ENCODE results near the gene CFAP119.

The CFAP119 gene

DNA sequence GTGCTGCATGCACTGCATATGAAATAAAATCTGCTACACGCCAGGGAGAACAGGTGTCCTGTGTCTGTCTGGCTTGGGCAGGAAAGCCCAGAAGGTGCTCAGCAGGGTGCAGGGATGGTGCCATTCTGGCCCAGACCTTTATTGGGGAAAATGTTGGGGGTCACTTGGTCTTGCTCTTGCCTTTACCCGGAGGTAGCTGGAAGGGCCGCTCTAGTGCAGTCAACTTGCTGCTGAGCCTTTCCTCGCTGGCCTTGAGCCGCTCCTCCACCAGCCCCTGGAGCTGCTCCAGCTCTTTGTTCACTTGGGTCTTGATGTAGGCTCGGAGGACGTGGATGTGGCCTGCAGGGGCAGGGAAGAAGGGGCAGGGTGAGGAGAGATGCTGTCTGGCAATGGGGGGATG, 4.5 kb downstream of the CFAP119 start:
- Histone ChIP-seq H3K9ac (ENCODE audit: low read length) (no peak overlapping the region), H3K36me3 (ENCODE audit: control insufficient read depth, insufficient read depth, low read length, severe bottlenecking) (peaks cover 46% of the 10 kb centered on the region), H3K4me3 (ENCODE audit: low read length) (no peak overlapping the region), H3K9me3 (ENCODE audit: control insufficient read depth, low read length) (no peaks in the 10 kb centered on the region), H3K4me1 (ENCODE audit: control insufficient read depth, insufficient read depth, low read length) (peaks cover 10% of the 10 kb centered on the region), H3K27me3 (replicated peaks; ENCODE audit: control insufficient read depth, insufficient read depth, low read length) (no peaks in the 10 kb centered on the region)
- no peak for DNase-seq (ENCODE audit: low read depth)

DNA sequence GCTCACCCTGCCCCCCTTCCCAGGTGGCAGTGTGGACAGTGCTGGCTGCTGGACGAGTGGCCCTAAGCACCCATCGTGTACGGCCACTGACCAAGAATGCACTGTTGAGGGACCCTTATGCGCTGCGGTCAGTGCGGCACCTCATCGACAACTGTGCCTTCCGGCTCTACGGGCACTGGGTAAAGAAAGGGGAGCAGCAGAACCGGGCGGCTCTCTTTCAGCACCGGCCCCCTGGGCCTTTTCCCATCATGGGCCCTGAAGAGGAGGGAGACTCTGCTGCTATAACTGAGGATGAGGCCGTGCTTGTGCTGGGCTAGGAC, 5.1 kb downstream of the CFAP119 start:
- Histone ChIP-seq H3K4me3 (ENCODE audit: low read length) (no peak overlapping the region), H3K27me3 (replicated peaks; ENCODE audit: control insufficient read depth, insufficient read depth, low read length) (no peaks in the 10 kb centered on the region), H3K9ac (ENCODE audit: low read length) (no peak overlapping the region), H3K4me1 (ENCODE audit: control insufficient read depth, insufficient read depth, low read length) (peaks cover 10% of the 10 kb centered on the region), H3K9me3 (ENCODE audit: control insufficient read depth, low read length) (no peaks in the 10 kb centered on the region), H3K36me3 (ENCODE audit: control insufficient read depth, insufficient read depth, low read length, severe bottlenecking) (peaks cover 46% of the 10 kb centered on the region)
- no peak for DNase-seq (ENCODE audit: low read depth)

DNA sequence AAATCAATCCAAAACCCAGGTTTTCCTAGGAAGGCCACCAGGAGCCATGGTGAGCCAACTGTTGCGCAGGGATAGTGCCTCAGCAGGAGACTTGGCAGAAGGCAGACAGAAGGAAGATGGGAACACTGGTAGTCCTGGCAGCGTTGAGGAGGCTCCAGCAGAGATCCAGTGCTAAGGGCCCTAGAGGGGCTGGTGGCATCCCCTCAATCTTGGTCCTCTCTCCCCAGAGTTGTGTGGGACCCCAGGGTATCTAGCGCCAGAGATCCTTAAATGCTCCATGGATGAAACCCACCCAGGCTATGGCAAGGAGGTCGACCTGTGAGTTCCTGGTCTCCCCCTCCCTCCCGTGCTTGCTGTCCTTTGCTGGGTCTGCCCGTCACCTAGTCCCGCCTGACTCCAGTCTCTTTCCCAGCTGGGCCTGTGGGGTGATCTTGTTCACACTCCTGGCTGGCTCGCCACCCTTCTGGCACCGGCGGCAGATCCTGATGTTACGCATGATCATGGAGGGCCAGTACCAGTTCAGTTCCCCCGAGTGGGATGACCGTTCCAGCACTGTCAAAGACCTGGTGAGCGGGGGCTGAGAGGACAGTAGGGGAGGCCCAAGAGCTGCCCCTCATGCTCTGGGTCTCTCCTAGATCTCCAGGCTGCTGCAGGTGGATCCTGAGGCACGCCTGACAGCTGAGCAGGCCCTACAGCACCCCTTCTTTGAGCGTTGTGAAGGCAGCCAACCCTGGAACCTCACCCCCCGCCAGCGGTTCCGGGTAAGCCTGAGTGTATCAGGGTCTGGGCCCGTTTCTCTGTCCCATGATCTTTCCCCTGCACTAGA, 5.7 kb downstream of the CFAP119 start:
- Histone ChIP-seq H3K27me3 (replicated peaks; ENCODE audit: control insufficient read depth, insufficient read depth, low read length) (no peaks in the 10 kb centered on the region), H3K4me1 (ENCODE audit: control insufficient read depth, insufficient read depth, low read length) (peaks cover 9% of the 10 kb centered on the region), H3K9me3 (ENCODE audit: control insufficient read depth, low read length) (no peaks in the 10 kb centered on the region), H3K9ac (ENCODE audit: low read length) (no peak overlapping the region), H3K36me3 (ENCODE audit: control insufficient read depth, insufficient read depth, low read length, severe bottlenecking) (peaks cover 50% of the 10 kb centered on the region), H3K4me3 (ENCODE audit: low read length) (no peak overlapping the region)
- no peak for DNase-seq (ENCODE audit: low read depth)

DNA sequence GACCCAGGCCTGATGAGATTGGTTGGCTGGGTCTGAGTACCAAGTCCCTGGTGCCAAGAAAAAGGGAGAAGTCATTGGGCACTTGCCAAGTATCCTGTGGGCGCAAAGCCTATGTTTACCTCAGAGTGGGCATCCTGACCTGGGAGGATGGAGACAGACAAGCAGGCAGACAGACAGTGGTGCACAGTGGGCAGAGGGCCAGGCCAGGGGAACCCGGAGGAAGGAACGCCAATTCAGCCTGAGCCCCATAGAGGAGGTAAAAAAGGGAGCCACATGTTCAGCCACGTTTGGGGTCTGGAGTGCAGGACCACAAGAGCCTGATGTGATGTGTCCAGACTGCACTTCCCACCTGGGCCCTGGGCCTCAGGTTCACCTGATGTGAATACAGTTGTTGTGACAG, 8.3 kb downstream of the CFAP119 start:
- no peak for DNase-seq (ENCODE audit: low read depth)
- Histone ChIP-seq H3K4me1 (ENCODE audit: control insufficient read depth, insufficient read depth, low read length) (peaks cover 6% of the 10 kb centered on the region), H3K9me3 (ENCODE audit: control insufficient read depth, low read length) (no peaks in the 10 kb centered on the region), H3K36me3 (ENCODE audit: control insufficient read depth, insufficient read depth, low read length, severe bottlenecking) (peaks cover 51% of the 10 kb centered on the region), H3K9ac (ENCODE audit: low read length) (no peak overlapping the region), H3K4me3 (ENCODE audit: low read length) (no peak overlapping the region), H3K27me3 (replicated peaks; ENCODE audit: control insufficient read depth, insufficient read depth, low read length) (no peaks in the 10 kb centered on the region)

DNA sequence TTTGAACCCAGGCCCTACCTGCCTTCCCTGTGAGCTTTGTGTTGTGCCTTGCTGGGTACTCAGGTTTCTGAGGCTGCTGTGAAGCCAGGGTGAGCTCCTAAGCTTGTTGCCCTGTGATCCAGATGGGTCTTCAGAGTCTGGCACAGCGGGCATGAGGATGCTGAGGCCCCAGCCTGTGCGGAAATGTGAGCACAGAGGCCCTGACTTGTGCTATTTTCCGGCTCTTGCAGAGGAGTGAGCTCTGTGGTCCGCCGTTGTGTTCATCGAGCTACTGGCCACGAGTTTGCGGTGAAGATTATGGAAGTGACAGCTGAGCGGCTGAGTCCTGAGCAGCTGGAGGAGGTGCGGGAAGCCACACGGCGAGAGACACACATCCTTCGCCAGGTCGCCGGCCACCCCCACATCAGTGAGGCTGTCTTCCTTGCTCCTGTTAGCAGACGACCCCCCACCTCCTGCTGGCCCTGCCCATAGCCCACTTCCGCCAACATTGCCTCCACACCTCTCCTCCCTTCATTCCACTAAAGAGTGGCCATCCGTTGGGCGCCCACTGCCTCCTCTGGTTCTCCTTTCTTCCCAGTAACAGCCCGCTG, 10.9 kb downstream of the CFAP119 start:
- Histone ChIP-seq H3K4me3 (ENCODE audit: low read length) (no peak overlapping the region), H3K4me1 (ENCODE audit: control insufficient read depth, insufficient read depth, low read length) (peaks cover 20% of the 10 kb centered on the region), H3K9ac (ENCODE audit: low read length) (no peak overlapping the region), H3K27me3 (replicated peaks; ENCODE audit: control insufficient read depth, insufficient read depth, low read length) (no peaks in the 10 kb centered on the region), H3K9me3 (ENCODE audit: control insufficient read depth, low read length) (no peaks in the 10 kb centered on the region), H3K36me3 (ENCODE audit: control insufficient read depth, insufficient read depth, low read length, severe bottlenecking) (peaks cover 36% of the 10 kb centered on the region)
- DNase-seq (ENCODE audit: low read depth): no peak

DNA sequence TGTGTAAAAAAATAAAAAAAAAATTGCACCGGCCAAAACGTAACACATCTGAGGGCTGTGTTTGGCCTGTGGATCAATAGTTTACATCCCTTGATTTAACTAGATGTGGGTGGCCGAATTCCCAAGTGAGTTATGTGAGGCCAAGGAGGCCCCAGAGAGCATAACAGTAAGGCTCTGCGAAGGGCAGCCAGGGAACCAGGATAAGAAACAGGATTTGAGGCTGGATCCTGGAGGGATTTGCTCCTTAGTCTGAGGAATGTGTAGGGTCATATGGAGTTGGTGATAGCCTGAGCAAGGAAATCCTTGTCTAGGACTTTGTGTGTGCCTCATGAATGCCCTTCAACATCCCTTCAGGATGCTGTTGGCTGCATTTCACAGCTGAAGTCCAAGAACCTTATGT, 11.7 kb downstream of the CFAP119 start:
- no peaks in the 10 kb centered on the region for H3K9me3 ChIP-seq (ENCODE audit: control insufficient read depth, low read length)
- peaks cover 37% of the 10 kb centered on the region for H3K36me3 ChIP-seq (ENCODE audit: control insufficient read depth, insufficient read depth, low read length, severe bottlenecking)
- DNase-seq (ENCODE audit: low read depth): no peak
- no peak overlapping the region for H3K9ac ChIP-seq (ENCODE audit: low read length)
- H3K4me3 ChIP-seq (ENCODE audit: low read length): no peak overlapping the region
- peaks cover 20% of the 10 kb centered on the region for H3K4me1 ChIP-seq (ENCODE audit: control insufficient read depth, insufficient read depth, low read length)
- no peaks in the 10 kb centered on the region for H3K27me3 ChIP-seq (replicated peaks; ENCODE audit: control insufficient read depth, insufficient read depth, low read length)

DNA sequence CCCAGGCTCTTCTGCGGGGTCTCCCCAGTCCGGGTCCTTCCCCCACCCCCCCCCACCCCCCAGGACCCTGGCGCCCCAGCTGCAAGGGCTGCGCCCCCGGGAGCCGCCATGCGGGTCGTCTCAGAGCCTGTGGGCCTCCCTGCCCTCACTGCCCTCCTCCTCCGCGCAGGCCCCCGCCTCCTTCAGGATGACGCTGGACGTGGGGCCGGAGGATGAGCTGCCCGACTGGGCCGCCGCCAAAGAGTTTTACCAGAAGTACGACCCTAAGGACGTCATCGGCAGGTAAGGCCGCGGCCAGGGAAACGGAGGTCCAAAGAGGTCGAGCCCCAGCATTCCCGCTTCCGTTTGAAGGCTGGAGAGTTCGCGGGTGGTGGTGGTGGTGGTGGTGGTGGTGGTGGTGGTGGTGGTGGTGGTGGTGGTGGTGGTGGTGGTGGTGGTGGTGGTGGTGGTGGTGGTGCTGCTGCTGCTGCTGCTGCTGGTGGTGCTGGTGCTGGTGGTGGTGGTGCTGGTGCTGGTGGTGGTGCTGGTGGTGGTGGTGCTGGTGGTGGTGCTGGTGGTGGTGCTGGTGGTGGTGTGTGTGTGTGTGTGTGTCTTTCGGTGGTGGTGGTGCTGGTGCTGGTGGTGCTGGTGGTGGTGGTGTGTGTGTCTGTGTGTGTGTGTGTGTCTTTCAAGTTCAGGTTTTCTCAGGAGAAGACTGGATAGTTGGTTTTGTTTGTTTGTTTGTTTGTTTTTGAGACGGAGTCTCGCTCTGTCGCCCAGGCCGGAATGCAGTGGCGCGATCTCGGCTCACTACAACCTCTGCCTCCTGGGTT, 13.0 kb downstream of the CFAP119 start:
- peak; percentile 56 for DNase-seq (ENCODE audit: low read depth)
- peak overlapping the region; percentile 78 for H3K4me3 ChIP-seq (ENCODE audit: low read length)
- H3K9ac ChIP-seq (ENCODE audit: low read length): peak overlapping the region; percentile 79
- no peaks in the 10 kb centered on the region for H3K9me3 ChIP-seq (ENCODE audit: control insufficient read depth, low read length)
- peaks cover 37% of the 10 kb centered on the region for H3K36me3 ChIP-seq (ENCODE audit: control insufficient read depth, insufficient read depth, low read length, severe bottlenecking)
- H3K4me1 ChIP-seq (ENCODE audit: control insufficient read depth, insufficient read depth, low read length): peaks cover 19% of the 10 kb centered on the region
- H3K27me3 ChIP-seq (replicated peaks; ENCODE audit: control insufficient read depth, insufficient read depth, low read length): no peaks in the 10 kb centered on the region

DNA sequence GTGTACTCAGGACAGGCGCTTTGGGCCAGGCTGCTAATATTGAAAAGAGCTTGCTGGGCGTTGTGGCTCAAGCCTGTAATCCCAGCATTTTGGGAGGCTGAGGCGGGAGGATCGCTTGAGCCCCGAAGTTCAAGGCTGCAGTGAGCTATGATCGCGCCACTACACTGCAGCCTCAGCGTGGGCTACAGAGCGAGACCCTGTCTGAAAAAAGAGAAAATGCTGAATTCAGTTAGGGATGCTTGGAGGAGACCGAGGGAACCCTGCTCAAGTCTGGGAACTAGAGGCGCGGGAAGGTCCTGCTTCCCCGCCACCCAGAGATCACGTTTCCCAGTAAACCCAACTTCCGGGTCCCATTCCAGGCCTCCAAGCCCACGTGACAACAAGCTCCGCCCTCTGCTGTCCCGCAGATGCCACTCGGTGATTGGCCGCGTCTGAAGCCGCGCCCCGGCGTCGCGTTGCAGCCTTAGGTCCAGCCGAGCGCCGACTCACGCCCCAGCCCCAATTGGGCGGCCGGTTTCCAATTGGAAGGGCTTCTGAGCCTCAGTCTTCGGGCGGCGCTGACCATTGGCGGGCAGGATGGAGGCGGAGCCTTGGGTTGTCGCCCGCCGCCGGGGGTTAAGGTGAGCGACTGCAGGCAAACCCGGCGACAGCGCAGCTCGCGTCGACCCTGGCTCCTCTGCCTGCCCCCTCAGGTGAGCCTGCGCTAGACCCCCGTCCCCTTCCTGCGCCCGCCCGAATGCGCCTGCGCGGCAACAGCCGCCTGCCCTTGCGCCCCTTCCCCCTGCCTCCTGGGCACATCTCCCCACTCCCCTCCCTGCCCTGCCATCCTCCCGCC, 13.8 kb downstream of the CFAP119 start, which contains the start of gene PHKG2:
TSS of gene PHKG2 (plus strand) at position 627 of the 835 bp plus-strand sequence. CDS start 396 bp downstream, outside the sequence.
- Histone ChIP-seq H3K27me3 (replicated peaks; ENCODE audit: control insufficient read depth, insufficient read depth, low read length) (no peaks in the 10 kb centered on the region), H3K4me3 (ENCODE audit: low read length) (peak within 1 kb of the TSS; percentile 78), H3K36me3 (ENCODE audit: control insufficient read depth, insufficient read depth, low read length, severe bottlenecking) (peaks cover 34% of the 10 kb centered on the region), H3K4me1 (ENCODE audit: control insufficient read depth, insufficient read depth, low read length) (peaks cover 23% of the 10 kb centered on the region), H3K9ac (ENCODE audit: low read length) (peak within 1 kb of the TSS; percentile 87), H3K9me3 (ENCODE audit: control insufficient read depth, low read length) (no peaks in the 10 kb centered on the region)
- peak; percentile 100 for DNase-seq (ENCODE audit: low read depth)

DNA sequence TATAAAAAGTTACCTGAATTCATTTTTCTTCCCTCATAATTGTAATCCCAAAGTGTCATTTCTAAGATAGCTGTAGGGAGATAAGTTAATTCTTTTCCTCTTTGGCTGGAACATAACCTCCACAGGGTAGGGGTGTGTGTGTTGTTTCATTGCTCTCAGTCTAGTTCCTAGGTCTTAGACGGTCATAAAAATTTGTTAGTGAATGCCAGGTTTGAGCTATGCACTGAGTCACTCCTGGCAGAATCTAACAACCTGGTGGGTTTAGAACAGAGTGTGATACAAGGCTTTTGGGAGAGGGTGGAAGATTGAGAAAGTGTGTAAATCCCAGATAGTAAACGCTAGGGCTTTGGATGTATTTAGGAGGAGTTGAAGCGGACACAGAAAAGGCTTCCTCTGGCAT, 14.5 kb downstream of the CFAP119 start:
- H3K4me3 ChIP-seq (ENCODE audit: low read length): peak overlapping the region; percentile 78
- H3K36me3 ChIP-seq (ENCODE audit: control insufficient read depth, insufficient read depth, low read length, severe bottlenecking): peaks cover 34% of the 10 kb centered on the region
- DNase-seq (ENCODE audit: low read depth): no peak
- peak overlapping the region; percentile 87 for H3K9ac ChIP-seq (ENCODE audit: low read length)
- peaks cover 23% of the 10 kb centered on the region for H3K4me1 ChIP-seq (ENCODE audit: control insufficient read depth, insufficient read depth, low read length)
- no peaks in the 10 kb centered on the region for H3K9me3 ChIP-seq (ENCODE audit: control insufficient read depth, low read length)
- no peaks in the 10 kb centered on the region for H3K27me3 ChIP-seq (replicated peaks; ENCODE audit: control insufficient read depth, insufficient read depth, low read length)

DNA sequence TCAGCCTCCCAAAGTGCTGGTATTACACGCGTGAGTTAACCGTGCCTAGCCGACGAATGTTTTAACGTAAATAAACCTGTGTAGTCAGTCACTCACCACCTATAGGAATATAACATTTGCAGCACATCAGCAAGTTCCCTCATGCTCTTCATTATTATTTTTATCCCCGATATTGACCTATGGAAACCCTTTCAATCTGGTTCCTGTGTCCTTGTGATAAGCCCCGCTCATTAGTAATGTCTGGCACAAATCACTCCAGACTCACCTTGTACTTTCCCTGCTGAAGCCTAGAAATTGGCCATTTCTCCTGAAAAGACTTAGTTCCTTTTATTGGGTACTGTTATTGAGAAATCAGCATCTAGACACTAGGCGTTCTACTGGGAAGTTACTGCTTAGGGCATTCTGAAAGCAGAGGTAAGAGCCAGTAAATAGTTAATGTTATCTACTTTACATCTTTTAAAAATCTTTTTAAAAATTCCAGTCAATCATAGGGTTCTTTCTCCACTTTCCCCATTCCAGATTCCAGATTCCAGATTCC, 15.2 kb downstream of the CFAP119 start:
- Histone ChIP-seq H3K27me3 (replicated peaks; ENCODE audit: control insufficient read depth, insufficient read depth, low read length) (no peaks in the 10 kb centered on the region), H3K36me3 (ENCODE audit: control insufficient read depth, insufficient read depth, low read length, severe bottlenecking) (peaks cover 40% of the 10 kb centered on the region), H3K9ac (ENCODE audit: low read length) (peak overlapping the region; percentile 87), H3K9me3 (ENCODE audit: control insufficient read depth, low read length) (no peaks in the 10 kb centered on the region), H3K4me3 (ENCODE audit: low read length) (peak overlapping the region; percentile 78), H3K4me1 (ENCODE audit: control insufficient read depth, insufficient read depth, low read length) (peaks cover 28% of the 10 kb centered on the region)
- DNase-seq (ENCODE audit: low read depth): no peak

All from adipocyte (in vitro differentiated cells).